RWPE1 (cell line): ENCODE data around the gene EIF4E2.
A peak's percentile ranks its signal among the peaks of the same experiment; 100 is the strongest.

ENCODE experiments used
- CTCF ChIA-PET: fragments of 350-600 bp; sonication (Branson Sonifier 250); formaldehyde crosslinking; extraction: SDS; loops from one replicate; lab custom pipeline; 2021; lab: Yijun Ruan, JAX
- POLR2A ChIA-PET: fragments of 400-600 bp; formaldehyde crosslinking; extraction: SDS; loops from one replicate; lab custom pipeline; 2020; ENCODE audit warnings: antibody characterized with exemption; ENCODE audit not compliant: low non-redundant PET; lab: Yijun Ruan, JAX
- DNase-seq: peaks from one replicate; pipeline ENCODE4 v3.0.0; 2012; ENCODE audit warnings: low spot score
- H3K27ac ChIP-seq: fragments of 450-650 bp; 2 replicates; pipeline ENCODE4 v1.5.1; 2017
- TF ChIP-seq, protein P1 (sequence below): fragments of 450-650 bp; conservative IDR thresholded peaks from 2 replicates; pipeline ENCODE4 v1.5.1; 2017; ENCODE audit warnings: low read depth, mild to moderate bottlenecking

Gene EIF4E2

DNA sequence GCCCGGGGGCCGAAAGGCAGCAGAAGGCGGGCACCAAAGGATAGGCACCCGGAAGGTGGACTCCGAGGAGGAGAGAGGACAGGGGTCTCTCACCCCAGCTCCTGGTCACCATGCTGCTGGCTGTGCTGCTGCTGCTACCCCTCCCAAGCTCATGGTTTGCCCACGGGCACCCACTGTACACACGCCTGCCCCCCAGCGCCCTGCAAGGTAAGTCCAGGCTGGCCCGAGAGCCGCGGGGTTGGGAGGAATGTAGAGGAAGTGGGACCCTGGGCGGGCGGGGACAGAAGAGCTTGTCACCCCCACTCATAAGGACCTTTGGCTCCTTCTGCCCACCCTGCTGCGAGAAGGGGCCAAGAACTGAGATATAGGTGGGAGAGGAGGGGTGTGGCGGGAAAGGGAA is 30.0 kb upstream of the EIF4E2 start:
- CTCF ChIA-PET, result interaction anchor here (0.6 to 2.4 kb wide), 4 partner anchors 10 to 134 kb away, joined by 3 to 9 read pairs (median 4); no protein-coding TSS in a partner anchor
- TF ChIP-seq, protein P1, sequence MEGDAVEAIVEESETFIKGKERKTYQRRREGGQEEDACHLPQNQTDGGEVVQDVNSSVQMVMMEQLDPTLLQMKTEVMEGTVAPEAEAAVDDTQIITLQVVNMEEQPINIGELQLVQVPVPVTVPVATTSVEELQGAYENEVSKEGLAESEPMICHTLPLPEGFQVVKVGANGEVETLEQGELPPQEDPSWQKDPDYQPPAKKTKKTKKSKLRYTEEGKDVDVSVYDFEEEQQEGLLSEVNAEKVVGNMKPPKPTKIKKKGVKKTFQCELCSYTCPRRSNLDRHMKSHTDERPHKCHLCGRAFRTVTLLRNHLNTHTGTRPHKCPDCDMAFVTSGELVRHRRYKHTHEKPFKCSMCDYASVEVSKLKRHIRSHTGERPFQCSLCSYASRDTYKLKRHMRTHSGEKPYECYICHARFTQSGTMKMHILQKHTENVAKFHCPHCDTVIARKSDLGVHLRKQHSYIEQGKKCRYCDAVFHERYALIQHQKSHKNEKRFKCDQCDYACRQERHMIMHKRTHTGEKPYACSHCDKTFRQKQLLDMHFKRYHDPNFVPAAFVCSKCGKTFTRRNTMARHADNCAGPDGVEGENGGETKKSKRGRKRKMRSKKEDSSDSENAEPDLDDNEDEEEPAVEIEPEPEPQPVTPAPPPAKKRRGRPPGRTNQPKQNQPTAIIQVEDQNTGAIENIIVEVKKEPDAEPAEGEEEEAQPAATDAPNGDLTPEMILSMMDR, result no peak
- no peak overlapping the region for H3K27ac ChIP-seq
- POLR2A ChIA-PET, result no interaction called here
- no peak for DNase-seq

GRCh38 chr2:232521098-232521497 is 29.4 kb upstream of the EIF4E2 start:
- POLR2A ChIA-PET, result no interaction called here
- DNase-seq, result no peak
- no peak overlapping the region for H3K27ac ChIP-seq
- CTCF ChIA-PET, result interaction anchor here (0.6 to 3.2 kb wide), 5 partner anchors 9 to 133 kb away, joined by 3 to 24 read pairs (median 9); no protein-coding TSS in a partner anchor
- TF ChIP-seq, protein P1, result no peak

DNA sequence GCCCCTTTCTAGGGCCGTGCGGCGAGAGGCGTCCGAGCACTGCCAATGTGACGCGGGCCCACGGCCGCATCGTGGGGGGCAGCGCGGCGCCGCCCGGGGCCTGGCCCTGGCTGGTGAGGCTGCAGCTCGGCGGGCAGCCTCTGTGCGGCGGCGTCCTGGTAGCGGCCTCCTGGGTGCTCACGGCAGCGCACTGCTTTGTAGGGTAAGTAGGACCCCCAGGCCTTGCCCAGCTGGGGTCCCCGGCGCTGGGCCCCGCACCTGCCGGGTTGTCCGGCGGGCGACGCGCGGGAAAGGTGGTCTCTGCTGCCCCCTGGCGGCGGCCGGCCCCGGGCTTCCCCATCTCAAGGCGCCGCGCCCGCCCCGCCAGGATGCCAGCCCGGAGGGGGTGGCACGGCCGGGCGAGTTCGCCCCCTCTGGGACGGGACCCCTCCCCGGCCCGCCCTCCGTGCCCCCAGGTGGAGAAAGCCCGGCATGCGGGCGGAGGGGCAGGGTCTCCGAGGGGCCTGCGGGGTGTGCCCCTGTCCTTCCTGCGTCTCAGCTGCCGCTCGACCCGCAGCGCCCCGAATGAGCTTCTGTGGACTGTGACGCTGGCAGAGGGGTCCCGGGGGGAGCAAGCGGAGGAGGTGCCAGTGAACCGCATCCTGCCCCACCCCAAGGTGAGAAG is 28.4 kb upstream of the EIF4E2 start:
- TF ChIP-seq, protein P1, result peak; percentile 91

GRCh38 chr2:232522623-232523401 is 27.7 kb upstream of the EIF4E2 start:
- ChIA-PET POLR2A (no interaction called here), CTCF (interaction anchor here (0.5 to 3.2 kb wide), 11 partner anchors 10 to 617 kb away, joined by 3 to 24 read pairs (median 5); partner anchors contain the start of genes CHRNG, EIF4E2 and TIGD1)
- H3K27ac ChIP-seq, result no peak overlapping the region
- TF ChIP-seq, protein P1, result no peak
- DNase-seq, result no peak

More for the DNA sequence above, 28.4 kb upstream of the EIF4E2 start:
- H3K27ac ChIP-seq, result no peak overlapping the region
- ChIA-PET POLR2A (no interaction called here), CTCF (interaction anchor here (0.5 to 3.2 kb wide), 9 partner anchors 10 to 186 kb away, joined by 3 to 24 read pairs (median 6); partner anchors contain the start of genes CHRNG, EIF4E2 and TIGD1)
- DNase-seq, result peak; percentile 71

DNA sequence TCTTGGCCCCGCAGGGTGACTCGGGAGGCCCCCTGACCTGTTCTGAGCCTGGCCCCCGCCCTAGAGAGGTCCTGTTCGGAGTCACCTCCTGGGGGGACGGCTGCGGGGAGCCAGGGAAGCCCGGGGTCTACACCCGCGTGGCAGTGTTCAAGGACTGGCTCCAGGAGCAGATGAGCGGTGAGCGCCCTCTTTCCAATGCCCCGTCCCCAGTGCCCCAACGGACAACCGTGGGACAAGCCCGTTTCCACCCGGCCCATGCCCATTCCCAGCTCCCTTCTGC is 27.1 kb upstream of the EIF4E2 start:
- no peak overlapping the region for H3K27ac ChIP-seq
- POLR2A ChIA-PET, result no interaction called here
- CTCF ChIA-PET, result interaction anchor here (0.5 to 3.2 kb wide), 5 partner anchors 18 to 618 kb away, joined by 3 to 24 read pairs (median 3); partner anchors contain the start of genes EIF4E2 and TIGD1
- DNase-seq, result no peak
- TF ChIP-seq, protein P1, result no peak
